Upper lobe of left lung (tissue), 6 donors: ENCODE results near the gene RHBG. TPM values are rescaled to one million over a fixed set of nuclear protein-coding genes. Genes with fewer than 3 reads are reported as not detected.

ENCODE experiments used
- ATAC-seq, 2 donors: fragments of 200-7000 bp; cut with Tn5 transposase; one replicate each; pipeline ENCODE4 v1.9.1; 2022; ENCODE audit warnings: mild to moderate bottlenecking in 2 of 2, moderate library complexity in 2 of 2; ENCODE audit not compliant: low FRiP score in 2 of 2
- DNase-seq, 2 donors: peaks; one replicate each; pipeline ENCODE4 v3.0.0-alpha.2; 2019 to 2020
- H3K27ac ChIP-seq, 4 donors: fragments of 200-600 bp; sonication (generic); one replicate each; pipeline ENCODE4 v1.5.1; 2016 to 2019
- H3K27me3 ChIP-seq, 4 donors: fragments of 200-600 bp; sonication (generic); one replicate each; pipeline ENCODE4 v1.5.1; 2017 to 2019
- H3K36me3 ChIP-seq, 4 donors: fragments of 200-600 bp; sonication (generic); one replicate each; pipeline ENCODE4 v1.5.1; 2016 to 2019
- H3K4me1 ChIP-seq, 4 donors: fragments of 200-600 bp; sonication (generic); one replicate each; pipeline ENCODE4 v1.5.1; 2018 to 2019
- H3K4me3 ChIP-seq, 4 donors: fragments of 200-600 bp; sonication (generic); one replicate each; pipeline ENCODE4 v1.5.1; 2017 to 2019; ENCODE audit warnings: mild to moderate bottlenecking in 2 of 4, moderate library complexity in 1 of 4
- H3K9me3 ChIP-seq, 4 donors: fragments of 200-600 bp; sonication (generic); one replicate each; pipeline ENCODE4 v1.5.1; 2018 to 2019
- CTCF ChIP-seq, 6 experiments: fragments of 450-650 bp in 4 of 6; fragments of 200-600 bp in 2 of 6; sonication (generic) in 2 of 6; IDR thresholded peaks; one replicate each; pipeline ENCODE4 v1.5.1; 2016 to 2019; ENCODE audit warnings: antibody characterized with exemption in 6 of 6
- EP300 ChIP-seq, 4 donors: sonication (generic); formaldehyde crosslinking; IDR thresholded peaks; one replicate each; pipeline ENCODE4 v1.5.1; 2017; ENCODE audit warnings: antibody characterized with exemption in 4 of 4, control low read depth in 2 of 4
- POLR2A ChIP-seq, 4 donors: fragments of 450-650 bp; IDR thresholded peaks; one replicate each; pipeline ENCODE4 v1.5.1; 2016 to 2017; ENCODE audit warnings: antibody characterized with exemption in 4 of 4, mild to moderate bottlenecking in 2 of 4
- POLR2AphosphoS5 ChIP-seq, 2 donors: sonication (generic); formaldehyde crosslinking; IDR thresholded peaks; one replicate each; pipeline ENCODE4 v1.5.1; 2017; ENCODE audit warnings: antibody characterized with exemption in 2 of 2
- WGBS, 2 donors: methylation state at CpG; one replicate each; pipeline ENCODE4 v1.1.5; 2017 to 2018; 5-methylcytosine and 5-hydroxymethylcytosine counted together
- total RNA-seq, 6 donors: library from RNA; depleted of rRNA in 4 of 6; stranded (reverse); fragments of >200 nt in 4 of 6; gene quantifications; one replicate each; pipeline versions ENCODE4 v1.1.0 to v1.2.1, GENCODE V29; 2016 to 2021
- donor health status: DM: no; HTN: no; CAD: no; lungs with moderate emphysema.
- donor health status: DM: no; HTN: yes; CAD: no; lungs with severe emphysema.

RHBG gene
- total RNA-seq, 6 donors from 2014 or later = 0.24 TPM; not detected in 5

GRCh38 chr1:156413391-156414246, 44.6 kb downstream of the RHBG start:
- no peak for DNase-seq
- Histone ChIP-seq H3K9me3 (no peaks in the 10 kb centered on the region), H3K27me3 (peaks cover 0 to 22% (median 9%) of the 10 kb centered on the region in 4 donors), H3K27ac (no peak overlapping the region), H3K4me1 (no peaks in the 10 kb centered on the region), H3K36me3 (no peaks in the 10 kb centered on the region), H3K4me3 (no peak overlapping the region)
- no peak for ATAC-seq
- WGBS, 2 donors = 41 to 64% methylated on average over 4 to 10 of the region's 10 CpGs
- no peak for TF ChIP-seq POLR2A (IDR thresholded peaks at IDR 0.05)
- no peak for TF ChIP-seq CTCF (IDR thresholded peaks at IDR 0.05)
- TF ChIP-seq POLR2AphosphoS5 (IDR thresholded peaks at IDR 0.05) = no peak
- TF ChIP-seq EP300 (IDR thresholded peaks at IDR 0.05) = no peak

GRCh38 chr1:156414461-156415064, 45.6 kb downstream of the RHBG start:
- 18 to 20% methylated on average over 8 of the region's 8 CpGs for WGBS, 2 donors
- no peaks in the 10 kb centered on the region for H3K9me3 ChIP-seq
- no peaks in the 10 kb centered on the region for H3K36me3 ChIP-seq
- no peak overlapping the region for H3K4me3 ChIP-seq
- DNase-seq (no peak), ATAC-seq (no peak)
- H3K4me1 ChIP-seq = peaks cover 0 to 2% (median under 1%) of the 10 kb centered on the region in 4 donors
- TF ChIP-seq EP300 (IDR thresholded peaks at IDR 0.05) = no peak
- no peak for TF ChIP-seq CTCF (IDR thresholded peaks at IDR 0.05)
- no peak for TF ChIP-seq POLR2A (IDR thresholded peaks at IDR 0.05)
- TF ChIP-seq POLR2AphosphoS5 (IDR thresholded peaks at IDR 0.05) = no peak
- H3K27ac ChIP-seq = no peak overlapping the region
- H3K27me3 ChIP-seq = peaks cover 0 to 30% (median 14%) of the 10 kb centered on the region in 4 donors

- DNase-seq = no peak
- H3K4me1 ChIP-seq = peaks cover 20 to 27% (median 24%) of the 10 kb centered on the region in 4 donors
- no peak for ATAC-seq
- H3K27me3 ChIP-seq = peaks cover 1 to 54% (median 30%) of the 10 kb centered on the region in 4 donors
- H3K36me3 ChIP-seq = no peaks in the 10 kb centered on the region
- no peak overlapping the region for H3K4me3 ChIP-seq
- H3K27ac ChIP-seq = no peak overlapping the region
- TF ChIP-seq CTCF (IDR thresholded peaks at IDR 0.05) = no peak
- TF ChIP-seq EP300 (IDR thresholded peaks at IDR 0.05) = no peak
- no peak for TF ChIP-seq POLR2A (IDR thresholded peaks at IDR 0.05)
- no peak for TF ChIP-seq POLR2AphosphoS5 (IDR thresholded peaks at IDR 0.05)
- H3K9me3 ChIP-seq = no peaks in the 10 kb centered on the region
- 19 to 50% methylated on average over 1 of the region's 1 CpG for WGBS, 2 donors
Observed at GRCh38 chr1:156416993-156417392, 48.0 kb downstream of the RHBG start.

- TF ChIP-seq CTCF (IDR thresholded peaks at IDR 0.05) (no peak), POLR2A (IDR thresholded peaks at IDR 0.05) (no peak), EP300 (IDR thresholded peaks at IDR 0.05) (no peak), POLR2AphosphoS5 (IDR thresholded peaks at IDR 0.05) (no peak)
- ATAC-seq = no peak
- 70 to 76% methylated on average over 6 of the region's 6 CpGs for WGBS, 2 donors
- Histone ChIP-seq H3K4me1 (peaks cover 20 to 28% (median 26%) of the 10 kb centered on the region in 4 donors), H3K27me3 (peaks cover 1 to 60% (median 33%) of the 10 kb centered on the region in 4 donors), H3K27ac (no peak overlapping the region), H3K9me3 (no peaks in the 10 kb centered on the region), H3K4me3 (no peak overlapping the region), H3K36me3 (no peaks in the 10 kb centered on the region)
- no peak for DNase-seq
Observed at GRCh38 chr1:156417401-156418020, 48.5 kb downstream of the RHBG start.
